Renal cortex interstitium (tissue), 11 donors: ENCODE results near the gene RFX7. TPM values are rescaled to one million over a fixed set of nuclear protein-coding genes. Genes with fewer than 3 reads are reported as not detected.
A peak's percentile ranks its signal among the peaks of the same experiment; 100 is the strongest.

ENCODE experiments used
- DNase-seq, 11 donors: peaks; one replicate each; pipeline ENCODE4 v3.0.0-alpha.2; 2013; ENCODE audit warnings: low read depth in 9 of 11, low spot score in 4 of 11; ENCODE audit errors: extremely low read depth in 1 of 11
- polyA plus RNA-seq, 3 donors: library from polyadenylated mRNA; unstranded; fragments of 120-200 nt; gene quantifications; one replicate each; pipeline ENCODE4 v1.2.1, GENCODE V29; 2013; ENCODE audit not compliant: insufficient read length in 3 of 3

The RFX7 gene
- polyA plus RNA-seq, 3 donors, result 22.5 to 24.8 (median 22.7) TPM

- peak in 10 of 11 donors; percentile 55 to 76 (median 66) for DNase-seq
Measured at GRCh38 chr15:56245871-56246814, 2.5 kb upstream of the RFX7 start.

- DNase-seq, result no peak
Measured at GRCh38 chr15:56244811-56245576, 1.3 kb upstream of the RFX7 start.

DNA sequence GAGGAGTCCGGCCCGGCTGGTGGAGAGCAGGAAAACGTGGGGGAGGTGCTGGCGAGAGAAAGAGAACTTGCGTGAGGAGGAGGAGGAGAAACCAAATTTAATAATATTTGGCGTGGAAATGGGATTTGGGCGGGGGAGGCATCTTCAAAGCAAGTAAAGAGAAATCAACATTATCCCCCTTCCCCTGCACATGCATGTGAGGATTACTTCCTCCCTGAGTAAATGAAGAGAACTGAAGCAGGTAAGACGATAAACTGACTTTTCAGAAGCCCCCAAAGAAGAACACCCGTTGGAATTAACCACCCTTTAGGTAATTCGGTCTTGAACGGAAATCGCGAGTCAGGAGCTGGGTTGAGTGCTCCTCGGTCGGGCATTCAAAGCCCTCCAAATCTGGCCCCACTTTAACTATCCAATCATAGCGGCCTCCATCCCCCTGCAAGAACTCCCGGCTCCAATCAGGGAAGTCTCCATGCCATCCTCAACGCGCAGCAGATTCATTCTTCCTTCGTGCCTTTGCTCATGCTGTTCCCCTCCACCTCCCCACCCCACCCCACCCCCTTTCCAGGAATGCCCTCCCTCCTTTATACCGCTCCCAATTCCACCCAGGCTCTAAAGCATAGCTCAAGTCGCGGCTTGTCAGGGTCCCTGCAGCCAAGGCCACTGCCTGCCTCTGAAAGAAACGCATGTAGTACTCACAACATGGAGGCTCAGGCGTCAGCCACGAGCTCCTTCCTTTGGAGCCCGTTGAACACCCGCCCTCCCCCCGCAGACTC lies 545 bp upstream of the RFX7 start:
- DNase-seq, result peak; percentile 40 to 61 (median 48)

- peak in 4 of 11 donors; percentile 17 to 50 (median 36) for DNase-seq
Measured at GRCh38 chr15:56242576-56243162, 1.0 kb downstream of the RFX7 start.

- DNase-seq, result no peak
Measured at GRCh38 chr15:56241374-56242105, 2.1 kb downstream of the RFX7 start.

GRCh38 chr15:56240390-56240789 lies 3.3 kb downstream of the RFX7 start:
- DNase-seq, result no peak

- no peak for DNase-seq
Measured at GRCh38 chr15:56236197-56236596, 7.5 kb downstream of the RFX7 start.

DNA sequence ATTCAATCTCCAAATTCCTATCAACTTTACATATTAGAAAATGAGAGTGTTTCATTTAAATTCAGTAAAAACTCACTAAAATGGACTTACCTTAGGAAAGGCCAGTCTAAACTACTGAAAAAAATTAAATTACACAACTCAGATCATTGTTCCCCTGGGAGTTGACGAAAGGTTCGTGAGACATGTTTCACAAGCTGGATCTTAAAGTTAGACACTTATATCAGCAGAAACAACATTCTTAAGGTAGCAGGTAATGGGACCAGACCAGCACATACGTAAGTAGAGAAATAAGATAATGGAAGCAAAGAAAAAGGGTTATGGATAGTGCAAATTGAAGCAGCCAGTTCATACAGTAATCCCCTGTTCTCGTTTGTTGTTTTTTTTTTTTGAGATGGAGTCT lies 8.9 kb downstream of the RFX7 start:
- DNase-seq, result no peak

DNA sequence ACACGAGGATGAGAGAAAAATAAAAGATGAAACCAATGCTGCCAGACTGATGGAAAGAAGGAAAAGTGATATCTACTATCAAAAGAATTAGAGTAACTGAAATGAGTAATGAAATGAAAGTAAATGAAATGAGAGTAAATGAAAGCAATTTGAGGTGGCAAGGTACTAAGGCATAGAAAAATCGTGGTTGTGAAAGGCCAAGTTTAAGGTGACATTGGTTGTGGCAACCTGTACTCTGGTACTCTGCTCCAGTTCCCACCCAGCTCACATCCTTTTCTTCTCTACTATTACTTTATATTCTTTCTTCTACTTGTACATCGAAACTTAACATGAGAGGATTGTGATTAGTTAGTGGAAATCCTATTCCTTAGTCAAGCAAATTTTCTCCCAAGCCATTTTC lies 10.1 kb downstream of the RFX7 start:
- DNase-seq, result no peak

GRCh38 chr15:56232058-56232457 lies 11.6 kb downstream of the RFX7 start:
- no peak for DNase-seq

GRCh38 chr15:56228854-56229253 lies 14.8 kb downstream of the RFX7 start:
- no peak for DNase-seq

DNA sequence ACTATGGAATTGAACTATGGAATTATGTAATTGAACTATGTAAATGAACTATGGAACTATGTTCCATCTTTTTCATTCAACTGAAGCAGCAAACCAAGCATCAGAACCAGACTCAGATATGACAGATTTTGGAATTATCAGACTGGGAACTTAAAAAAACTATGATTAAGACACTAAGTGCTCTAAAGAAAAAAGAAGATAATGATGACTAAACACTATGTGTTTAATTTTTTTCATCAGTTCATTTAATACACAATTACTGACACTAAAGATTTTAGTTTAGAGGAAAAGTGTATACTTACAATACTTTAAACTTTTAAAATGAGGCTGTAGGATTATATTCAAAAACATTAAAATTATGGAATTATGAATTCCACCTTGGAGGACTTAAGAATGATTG lies 15.3 kb downstream of the RFX7 start:
- no peak for DNase-seq

DNA sequence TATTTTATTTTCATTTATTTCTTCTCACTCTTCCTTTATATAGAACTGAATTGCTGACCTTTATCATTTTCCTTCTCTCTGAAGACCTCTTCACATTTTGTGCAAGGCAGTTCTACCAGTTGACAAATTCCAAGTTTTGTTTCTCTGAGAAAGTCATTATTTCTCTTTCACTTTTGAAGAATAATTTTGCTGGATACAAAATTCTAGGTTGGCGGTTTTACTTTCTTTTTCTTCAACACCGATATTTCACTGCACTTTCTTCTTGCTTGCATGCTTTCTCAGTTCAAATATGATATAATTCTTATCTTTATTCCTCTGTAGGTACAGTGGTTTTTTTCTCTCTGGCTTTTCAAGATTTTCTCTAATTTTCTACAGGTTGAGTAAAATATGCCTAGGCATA lies 15.9 kb downstream of the RFX7 start:
- no peak for DNase-seq

DNA sequence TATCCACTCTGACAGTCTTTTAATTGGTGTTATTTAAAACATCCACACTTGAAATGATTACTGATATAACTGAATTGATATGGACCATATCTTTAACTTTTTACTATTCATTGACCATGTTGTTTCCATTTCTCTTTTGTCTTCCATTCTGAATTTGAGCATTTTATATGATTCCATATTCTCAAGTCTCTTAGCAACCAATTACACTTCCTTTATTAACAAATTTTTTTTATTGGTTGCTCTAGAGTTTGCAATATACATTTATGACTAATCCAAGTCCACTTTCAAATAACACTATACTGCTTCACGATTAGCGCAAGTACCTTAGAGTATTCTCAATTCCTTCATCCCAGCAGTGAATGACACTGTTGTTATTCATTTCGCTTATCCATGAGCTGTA lies 16.4 kb downstream of the RFX7 start:
- no peak for DNase-seq

DNA sequence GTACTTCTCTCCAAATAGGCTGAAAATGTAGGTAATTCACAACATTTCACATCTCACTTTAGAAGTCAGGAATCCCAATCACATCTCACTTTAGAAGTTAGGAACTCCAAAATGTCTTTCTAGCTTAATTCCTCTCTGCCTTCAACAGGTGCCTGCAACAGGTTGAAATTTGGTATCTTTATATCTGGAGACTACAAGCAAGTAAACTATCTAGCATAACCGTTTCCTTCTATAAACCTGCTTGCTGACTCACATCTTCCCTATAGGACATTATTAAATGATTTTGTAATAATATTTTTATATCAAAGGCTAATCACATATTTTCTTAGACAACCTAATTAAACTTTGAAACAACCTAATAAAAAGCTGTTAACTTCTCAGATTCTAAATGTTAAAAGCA lies 18.2 kb downstream of the RFX7 start:
- DNase-seq, result no peak

- no peak for DNase-seq
Measured at GRCh38 chr15:56222302-56222701, 21.4 kb downstream of the RFX7 start.

GRCh38 chr15:56217341-56217740 lies 26.3 kb downstream of the RFX7 start:
- DNase-seq, result no peak

DNA sequence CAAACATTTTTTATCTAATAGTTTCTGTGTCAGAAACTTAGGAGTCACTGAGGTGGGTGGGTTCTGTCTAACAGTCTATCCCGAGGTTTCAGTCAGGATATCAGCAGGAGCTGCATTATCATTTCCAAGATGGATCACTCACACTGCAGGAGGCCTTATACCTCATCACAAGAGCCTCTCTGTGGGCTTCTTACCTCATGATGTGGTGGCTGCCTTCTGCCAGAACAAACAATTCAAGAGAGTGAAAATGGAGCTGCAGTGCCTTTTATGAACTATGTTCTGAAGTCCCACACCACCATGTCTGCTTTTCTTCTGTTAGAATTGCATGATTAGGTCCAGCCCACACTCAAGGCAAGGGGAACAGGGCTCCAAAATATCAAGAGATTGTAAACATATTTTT lies 27.9 kb downstream of the RFX7 start:
- no peak for DNase-seq
